Karpas-422 (cell line): ENCODE results near the gene SFTA2. TPM values are rescaled to one million over a fixed set of nuclear protein-coding genes. Genes with fewer than 3 reads are reported as not detected.

Experiments
- DNase-seq: peaks from one replicate; pipeline ENCODE4 v3.0.0-alpha.2; 2015
- H2AFZ ChIP-seq: fragments of 200-600 bp; sonication (generic); 2 replicates; pipeline ENCODE4 v1.6.1; 2014; ENCODE audit warnings: antibody characterized with exemption, low read length, mixed read lengths
- H3K27ac ChIP-seq: fragments of 200-600 bp; sonication (generic); 2 replicates; pipeline ENCODE4 v1.5.1; 2014; ENCODE audit warnings: mild to moderate bottlenecking, low read length, moderate library complexity
- H3K27me3 ChIP-seq: fragments of 200-600 bp; sonication (generic); 2 replicates; pipeline ENCODE4 v1.6.1; 2014; ENCODE audit warnings: low read length, mixed read lengths
- H3K36me3 ChIP-seq: fragments of 200-600 bp; sonication (generic); 2 replicates; pipeline ENCODE4 v1.6.1; 2014; ENCODE audit warnings: low read length, mixed read lengths; ENCODE audit not compliant: insufficient read depth
- H3K4me1 ChIP-seq: fragments of 200-600 bp; sonication (generic); 2 replicates; pipeline ENCODE4 v1.6.1; 2014; ENCODE audit warnings: mild to moderate bottlenecking, low read length, mixed read lengths
- H3K4me2 ChIP-seq: fragments of 200-600 bp; sonication (generic); 2 replicates; pipeline ENCODE4 v1.6.1; 2014; ENCODE audit warnings: low read length, low read depth, mild to moderate bottlenecking; ENCODE audit not compliant: poor library complexity, severe bottlenecking
- H3K4me3 ChIP-seq: fragments of 200-600 bp; sonication (generic); 2 replicates; pipeline ENCODE4 v1.5.1; 2014; ENCODE audit warnings: mild to moderate bottlenecking, antibody characterized with exemption, low read length, mixed read lengths
- H3K79me2 ChIP-seq: fragments of 200-600 bp; sonication (generic); 2 replicates; pipeline ENCODE4 v1.6.1; 2014; ENCODE audit warnings: mild to moderate bottlenecking, low read length, mixed read lengths
- H3K9ac ChIP-seq: fragments of 200-600 bp; sonication (generic); 2 replicates; pipeline ENCODE4 v1.6.0; 2014; ENCODE audit warnings: low read length
- H3K9me2 ChIP-seq: fragments of 200-600 bp; sonication (generic), shearing (Covaris generic); replicated peaks from 2 replicates; pipeline ENCODE4 v1.6.0; 2014; ENCODE audit warnings: mild to moderate bottlenecking, low read length, moderate library complexity; ENCODE audit not compliant: insufficient read depth
- H3K9me3 ChIP-seq: fragments of 300-700, 200-600 bp; sonication (generic); 2 replicates; pipeline ENCODE4 v1.6.1; 2014; ENCODE audit warnings: low read length, mixed read lengths
- H4K20me1 ChIP-seq: fragments of 200-600 bp; sonication (generic); 2 replicates; pipeline ENCODE4 v1.6.1; 2014; ENCODE audit warnings: mild to moderate bottlenecking, antibody characterized with exemption, low read length, low read depth; ENCODE audit not compliant: insufficient read depth
- total RNA-seq: library from RNA; depleted of rRNA; stranded (reverse); fragments of >200 nt; shearing (Covaris generic); gene quantifications from 2 replicates; pipeline ENCODE4 v1.2.3, GENCODE V29; 2014; ENCODE audit warnings: low replicate concordance

The SFTA2 gene
- total RNA-seq, 1 experiment from 2014 or later = not detected

DNA sequence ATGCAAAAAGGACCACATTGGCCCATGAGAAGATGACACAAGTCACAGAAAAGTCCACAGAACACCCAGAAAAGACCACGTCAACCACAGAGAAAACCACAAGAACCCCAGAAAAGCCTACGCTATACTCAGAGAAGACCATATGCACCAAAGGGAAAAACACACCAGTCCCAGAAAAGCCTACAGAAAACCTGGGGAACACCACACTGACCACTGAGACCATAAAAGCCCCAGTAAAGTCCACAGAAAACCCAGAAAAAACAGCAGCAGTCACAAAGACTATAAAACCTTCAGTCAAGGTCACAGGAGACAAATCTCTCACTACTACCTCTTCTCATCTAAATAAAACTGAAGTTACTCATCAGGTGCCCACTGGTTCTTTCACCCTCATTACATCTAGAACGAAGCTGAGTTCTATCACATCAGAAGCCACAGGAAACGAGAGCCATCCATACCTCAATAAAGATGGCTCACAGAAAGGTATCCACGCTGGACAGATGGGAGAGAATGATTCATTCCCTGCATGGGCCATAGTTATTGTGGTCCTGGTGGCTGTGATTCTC lies 20.0 kb upstream of the SFTA2 start:
- H3K4me3 ChIP-seq = no peak overlapping the region
- no peaks in the 10 kb centered on the region for H3K27me3 ChIP-seq
- no peaks in the 10 kb centered on the region for H3K36me3 ChIP-seq
- no peak overlapping the region for H3K9ac ChIP-seq
- H3K9me2 ChIP-seq = no peaks in the 10 kb centered on the region
- no peak overlapping the region for H3K27ac ChIP-seq
- no peak for DNase-seq
- no peaks in the 10 kb centered on the region for H3K79me2 ChIP-seq
- no peak overlapping the region for H2AFZ ChIP-seq
- no peak overlapping the region for H3K4me2 ChIP-seq
- no peaks in the 10 kb centered on the region for H4K20me1 ChIP-seq
- H3K9me3 ChIP-seq = no peaks in the 10 kb centered on the region
- peaks cover 15% of the 10 kb centered on the region for H3K4me1 ChIP-seq

DNA sequence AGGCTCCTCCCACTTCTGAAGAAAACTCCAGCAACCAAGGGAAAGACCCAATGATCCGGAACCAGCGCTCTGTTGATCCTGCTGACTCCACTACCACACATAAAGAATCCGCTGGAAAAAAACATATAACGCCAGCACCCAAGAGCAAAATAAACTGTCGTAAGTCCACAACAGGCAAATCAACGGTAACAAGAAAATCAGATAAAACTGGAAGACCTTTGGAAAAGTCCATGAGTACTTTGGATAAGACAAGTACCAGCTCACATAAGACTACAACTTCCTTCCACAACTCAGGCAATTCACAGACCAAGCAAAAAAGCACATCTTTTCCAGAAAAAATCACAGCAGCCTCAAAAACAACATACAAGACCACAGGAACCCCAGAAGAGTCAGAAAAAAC lies 16.8 kb upstream of the SFTA2 start:
- Histone ChIP-seq H3K27ac (no peak overlapping the region), H3K4me3 (no peak overlapping the region)

DNA sequence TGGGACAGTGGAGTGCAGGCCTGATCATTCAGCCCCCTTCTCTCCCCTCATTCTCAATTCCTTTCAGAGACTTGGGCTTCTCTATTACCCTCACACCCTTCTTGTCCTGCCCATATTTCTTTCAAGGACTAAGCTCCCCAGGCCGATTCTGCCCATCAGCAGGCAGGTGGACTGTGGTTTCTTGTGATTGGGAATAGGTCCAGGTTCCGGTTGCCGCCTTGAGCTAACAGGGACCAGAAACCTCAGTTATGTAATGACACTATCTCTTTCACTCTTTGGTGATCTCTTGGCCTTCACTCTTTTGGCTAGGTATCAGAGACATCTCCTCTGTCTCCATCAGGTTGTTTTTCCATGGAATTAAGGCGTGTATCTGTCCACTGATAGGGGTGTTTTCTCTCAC lies 15.3 kb upstream of the SFTA2 start:
- Histone ChIP-seq H4K20me1 (no peaks in the 10 kb centered on the region), H3K27ac (no peak overlapping the region), H3K4me2 (no peak overlapping the region), H3K9ac (no peak overlapping the region), H3K4me3 (no peak overlapping the region), H3K36me3 (no peaks in the 10 kb centered on the region), H3K79me2 (no peaks in the 10 kb centered on the region), H3K9me3 (no peaks in the 10 kb centered on the region), H3K4me1 (no peaks in the 10 kb centered on the region), H3K27me3 (no peaks in the 10 kb centered on the region), H3K9me2 (no peaks in the 10 kb centered on the region), H2AFZ (no peak overlapping the region)
- no peak for DNase-seq

More for the DNA sequence above, 16.8 kb upstream of the SFTA2 start:
- Histone ChIP-seq H3K36me3 (no peaks in the 10 kb centered on the region), H3K79me2 (no peaks in the 10 kb centered on the region), H3K27me3 (no peaks in the 10 kb centered on the region), H2AFZ (no peak overlapping the region), H3K9me3 (no peaks in the 10 kb centered on the region), H3K9me2 (no peaks in the 10 kb centered on the region), H4K20me1 (no peaks in the 10 kb centered on the region), H3K9ac (no peak overlapping the region), H3K4me1 (no peaks in the 10 kb centered on the region), H3K4me2 (no peak overlapping the region)
- DNase-seq = no peak

DNA sequence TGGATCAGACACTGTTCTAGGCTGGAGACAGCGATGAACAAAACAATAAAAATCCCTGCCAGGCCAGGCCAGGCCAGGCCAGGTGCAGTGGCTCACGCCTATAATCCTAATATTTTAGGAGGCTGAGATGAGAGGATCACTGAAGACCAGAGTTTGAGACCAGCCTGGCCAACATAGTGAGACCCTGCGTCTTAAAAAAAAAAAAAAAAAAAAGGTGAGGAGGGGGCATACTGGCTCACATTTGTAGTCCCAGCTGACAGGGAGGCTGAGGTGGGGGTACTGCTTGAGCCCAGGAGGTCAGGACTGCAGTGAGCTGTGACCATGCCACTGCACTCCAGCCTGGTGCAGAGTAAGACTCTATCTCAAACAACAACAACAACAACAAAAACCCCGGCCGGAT lies 13.3 kb upstream of the SFTA2 start:
- H4K20me1 ChIP-seq = no peaks in the 10 kb centered on the region

DNA sequence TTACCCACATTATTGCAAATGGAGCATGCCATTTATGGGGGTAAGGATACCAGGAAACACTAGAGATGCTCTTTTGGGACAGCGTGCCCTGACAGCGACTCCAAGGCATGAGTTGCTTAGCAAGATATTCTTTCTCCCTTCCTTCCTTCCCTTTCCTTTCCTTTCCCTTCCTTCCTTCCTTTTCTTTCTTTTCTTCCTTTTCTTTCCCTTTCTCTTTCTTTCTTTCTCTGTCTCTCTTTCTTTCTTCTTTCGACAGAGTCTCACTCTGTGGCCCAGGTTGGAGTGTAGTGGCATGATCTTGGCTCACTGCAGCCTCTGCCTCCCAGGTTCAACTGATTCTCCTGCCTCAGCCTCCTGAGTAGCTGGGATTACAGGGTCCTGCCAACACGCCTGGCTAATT lies 12.1 kb upstream of the SFTA2 start:
- H3K27ac ChIP-seq = no peak overlapping the region
- no peak overlapping the region for H3K9ac ChIP-seq
- peaks cover 8% of the 10 kb centered on the region for H3K4me1 ChIP-seq
- no peaks in the 10 kb centered on the region for H4K20me1 ChIP-seq
- no peaks in the 10 kb centered on the region for H3K27me3 ChIP-seq
- H3K4me3 ChIP-seq = no peak overlapping the region
- no peaks in the 10 kb centered on the region for H3K79me2 ChIP-seq
- DNase-seq = no peak
- H2AFZ ChIP-seq = no peak overlapping the region
- H3K9me2 ChIP-seq = no peaks in the 10 kb centered on the region
- no peaks in the 10 kb centered on the region for H3K9me3 ChIP-seq
- no peak overlapping the region for H3K4me2 ChIP-seq
- no peaks in the 10 kb centered on the region for H3K36me3 ChIP-seq

More for the DNA sequence above, 13.3 kb upstream of the SFTA2 start:
- Histone ChIP-seq H2AFZ (no peak overlapping the region), H3K4me2 (no peak overlapping the region), H3K27ac (no peak overlapping the region), H3K36me3 (no peaks in the 10 kb centered on the region), H3K9me3 (no peaks in the 10 kb centered on the region), H3K79me2 (no peaks in the 10 kb centered on the region), H3K4me3 (no peak overlapping the region), H3K4me1 (peaks cover 8% of the 10 kb centered on the region), H3K27me3 (no peaks in the 10 kb centered on the region), H3K9ac (no peak overlapping the region), H3K9me2 (no peaks in the 10 kb centered on the region)
- DNase-seq = no peak

DNA sequence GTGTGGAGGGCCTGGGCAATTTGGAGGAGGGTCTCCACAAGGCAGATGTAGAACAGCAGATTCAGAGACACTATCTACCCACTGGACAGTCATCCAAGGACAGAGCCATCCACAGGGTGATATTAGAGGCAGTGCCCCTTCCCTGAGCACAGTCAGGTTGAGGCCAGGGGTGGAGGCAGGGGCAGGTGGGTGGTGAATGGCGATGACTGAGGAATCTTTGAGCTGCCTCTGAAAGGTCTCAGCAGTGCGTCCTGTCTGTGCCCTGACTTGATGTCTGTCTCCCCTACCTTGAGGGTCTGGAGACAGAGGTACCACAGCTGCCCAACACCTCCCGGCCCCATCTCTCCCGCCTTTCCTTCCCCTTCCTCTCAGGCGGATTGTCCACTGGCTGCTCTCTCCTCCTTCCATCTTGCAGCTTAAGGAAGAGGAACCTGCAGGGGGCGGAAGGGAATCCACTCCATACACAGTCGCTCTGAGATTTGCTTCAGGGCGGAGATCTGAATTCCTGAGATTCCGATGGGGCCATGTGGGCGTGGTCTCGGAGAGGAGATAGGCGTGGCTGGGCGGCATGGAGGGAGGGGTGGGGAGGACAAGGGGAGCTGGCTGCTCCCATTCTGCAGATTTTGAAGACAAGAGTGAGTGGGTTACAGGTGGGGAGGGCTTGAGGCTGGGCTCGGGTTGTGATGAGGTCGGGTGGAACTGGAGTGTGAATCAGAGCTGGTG lies 10.5 kb upstream of the SFTA2 start:
- no peaks in the 10 kb centered on the region for H3K27me3 ChIP-seq
- no peak overlapping the region for H3K4me2 ChIP-seq
- DNase-seq = no peak

DNA sequence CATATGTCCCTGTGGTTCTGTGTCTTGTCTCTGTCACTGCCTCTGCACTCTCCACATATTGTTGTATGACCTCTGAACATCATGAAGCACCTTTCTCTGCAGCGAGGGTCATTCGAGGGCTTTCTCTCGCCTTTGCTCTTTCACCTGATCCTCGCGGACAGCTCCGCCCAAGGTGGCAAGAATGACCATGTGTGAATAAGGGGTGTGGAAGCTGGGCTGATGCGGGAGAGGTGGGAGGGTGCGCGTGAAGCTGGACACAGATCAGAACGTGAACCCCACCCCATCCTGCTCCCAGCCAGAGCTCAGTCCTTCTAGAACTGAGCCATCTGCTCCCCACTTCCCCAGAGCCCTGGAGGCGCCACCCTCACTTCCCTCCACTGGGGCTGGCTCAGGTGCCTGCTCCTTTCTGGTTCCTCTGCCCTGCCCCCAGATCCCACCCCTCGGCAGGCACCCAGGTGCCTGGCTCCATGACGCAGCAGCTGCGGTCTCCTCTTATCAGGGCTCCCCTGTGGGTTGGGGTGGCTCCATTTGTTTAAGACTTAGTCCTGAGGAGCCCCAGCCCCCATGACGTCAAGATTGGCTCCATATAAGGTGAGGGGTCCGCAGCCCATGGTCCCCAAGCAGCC lies 8.5 kb upstream of the SFTA2 start, which contains the start of gene MUCL3:
MUCL3 (plus strand) TSS at position 613 of the 626 bp plus-strand sequence. CDS start 27 bp downstream, outside the sequence.
- no peak for DNase-seq
- H3K9me2 ChIP-seq = no peaks in the 10 kb centered on the region
- H3K4me2 ChIP-seq = no peak within 1 kb of the TSS
- H3K9ac ChIP-seq = no peak within 1 kb of the TSS
- H4K20me1 ChIP-seq = no peaks in the 10 kb centered on the region
- no peaks in the 10 kb centered on the region for H3K27me3 ChIP-seq
- no peak within 1 kb of the TSS for H2AFZ ChIP-seq
- H3K36me3 ChIP-seq = no peaks in the 10 kb centered on the region
- H3K27ac ChIP-seq = no peak within 1 kb of the TSS
- no peaks in the 10 kb centered on the region for H3K9me3 ChIP-seq
- no peak within 1 kb of the TSS for H3K4me3 ChIP-seq
- peaks cover 8% of the 10 kb centered on the region for H3K4me1 ChIP-seq
- no peaks in the 10 kb centered on the region for H3K79me2 ChIP-seq

More for the DNA sequence above, 10.5 kb upstream of the SFTA2 start:
- H3K9me2 ChIP-seq = no peaks in the 10 kb centered on the region
- H4K20me1 ChIP-seq = no peaks in the 10 kb centered on the region
- H3K27ac ChIP-seq = no peak overlapping the region
- no peaks in the 10 kb centered on the region for H3K36me3 ChIP-seq
- H3K9ac ChIP-seq = no peak overlapping the region
- no peak overlapping the region for H2AFZ ChIP-seq
- H3K9me3 ChIP-seq = no peaks in the 10 kb centered on the region
- H3K4me3 ChIP-seq = no peak overlapping the region
- H3K79me2 ChIP-seq = no peaks in the 10 kb centered on the region
- H3K4me1 ChIP-seq = peaks cover 8% of the 10 kb centered on the region

DNA sequence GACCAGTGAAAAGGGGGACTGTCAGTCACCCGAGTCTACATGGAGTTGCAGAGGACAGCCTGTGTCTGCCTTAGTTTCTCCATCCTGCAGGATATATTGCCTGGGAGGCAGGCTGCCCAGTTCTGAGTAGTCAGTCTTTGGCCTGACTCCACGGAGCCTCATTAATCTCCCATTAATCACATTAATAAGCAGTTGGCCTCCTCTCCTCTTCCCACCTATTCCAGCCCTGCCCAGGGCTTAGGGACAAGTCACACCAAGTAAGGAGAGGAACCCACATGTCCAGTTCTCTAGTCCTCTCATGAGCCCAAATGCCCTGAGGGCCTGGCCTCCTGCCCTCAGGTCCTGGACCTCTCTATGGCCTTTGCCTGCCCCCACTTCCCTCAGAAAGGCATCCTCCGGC lies 7.5 kb upstream of the SFTA2 start:
- H3K79me2 ChIP-seq = no peaks in the 10 kb centered on the region
- H3K9ac ChIP-seq = no peak overlapping the region
- H3K27ac ChIP-seq = no peak overlapping the region
- DNase-seq = no peak
- no peak overlapping the region for H2AFZ ChIP-seq
- H4K20me1 ChIP-seq = no peaks in the 10 kb centered on the region
- no peaks in the 10 kb centered on the region for H3K9me2 ChIP-seq
- no peak overlapping the region for H3K4me2 ChIP-seq
- H3K4me1 ChIP-seq = peaks cover 8% of the 10 kb centered on the region
- H3K9me3 ChIP-seq = no peaks in the 10 kb centered on the region
- no peaks in the 10 kb centered on the region for H3K27me3 ChIP-seq
- H3K4me3 ChIP-seq = no peak overlapping the region
- no peaks in the 10 kb centered on the region for H3K36me3 ChIP-seq
